ENCODE measurements around the gene RRP15. TPM values are rescaled to one million over a fixed set of nuclear protein-coding genes. Genes with fewer than 3 reads are reported as not detected.

The RRP15 gene
- total and polyA plus RNA-seq, 2 experiments from 2014 or later = 5.4 to 25.5 TPM

GRCh38 chr1:218350801-218351266 lies 65.7 kb downstream of the RRP15 start:
- in situ Hi-C loops (cut with MboI) = no loop called here
- H2AFZ ChIP-seq = 0 out of 2 replicates have a peak overlapping the region, but pooled peaks have one; percentile 30
- 39% methylated on average over 2 of the region's 2 CpGs for WGBS, 2 experiments (ENCODE audit: low coverage in 1 of 2, low lambda C conversion rate in 2 of 2, missing lambda C conversion rate in 2 of 2)
- no peaks in the 10 kb centered on the region for H3K9me2 ChIP-seq (ENCODE audit: insufficient read depth)
- H3K27me3 ChIP-seq (replicated peaks; ENCODE audit: insufficient read depth) = no peaks in the 10 kb centered on the region
- peak overlapping the region; percentile 67 for H3K4me2 ChIP-seq (ENCODE audit: unreplicated experiment)
- H3K79me2 ChIP-seq (ENCODE audit: insufficient read depth) = no peaks in the 10 kb centered on the region
- no peak overlapping the region for H3K9ac ChIP-seq
- H3K4me1 ChIP-seq (ENCODE audit: insufficient read depth) = peaks cover 16% of the 10 kb centered on the region
- H3K27ac ChIP-seq = peak overlapping the region; percentile 15
- no peaks in the 10 kb centered on the region for H3K36me3 ChIP-seq (ENCODE audit: low read depth)
- no peak for TF ChIP-seq EZH2phosphoT487 (IDR thresholded peaks at IDR 0.05; ENCODE audit: insufficient read depth, low read depth)
- no peak for TF ChIP-seq EZH2 (IDR thresholded peaks at IDR 0.05; ENCODE audit: insufficient read depth, poor library complexity, severe bottlenecking)
- peaks cover 39% of the 10 kb centered on the region for H3F3A ChIP-seq (ENCODE audit: insufficient read depth)
- no peaks in the 10 kb centered on the region for H4K20me1 ChIP-seq (ENCODE audit: insufficient read depth)
- DNase-seq = peak; percentile 66
- H3K4me3 ChIP-seq = peak overlapping the region; percentile 49
- no peaks in the 10 kb centered on the region for H3K9me3 ChIP-seq (ENCODE audit: low read depth)

GRCh38 chr1:218351391-218352074 lies 66.4 kb downstream of the RRP15 start:
- Histone ChIP-seq H3K4me2 (ENCODE audit: unreplicated experiment) (peak overlapping the region; percentile 67), H3K4me1 (ENCODE audit: insufficient read depth) (peaks cover 16% of the 10 kb centered on the region), H3K9ac (no peak overlapping the region), H2AFZ (0 out of 2 replicates have a peak overlapping the region, but pooled peaks have one; percentile 30), H3K27ac (peak overlapping the region; percentile 15), H3K4me3 (peak overlapping the region; percentile 49), H3K79me2 (ENCODE audit: insufficient read depth) (no peaks in the 10 kb centered on the region), H3F3A (ENCODE audit: insufficient read depth) (peaks cover 34% of the 10 kb centered on the region), H3K9me3 (ENCODE audit: low read depth) (no peaks in the 10 kb centered on the region), H3K9me2 (ENCODE audit: insufficient read depth) (no peaks in the 10 kb centered on the region), H4K20me1 (ENCODE audit: insufficient read depth) (no peaks in the 10 kb centered on the region), H3K27me3 (replicated peaks; ENCODE audit: insufficient read depth) (no peaks in the 10 kb centered on the region), H3K36me3 (ENCODE audit: low read depth) (no peaks in the 10 kb centered on the region)
- in situ Hi-C loops (cut with MboI) = no loop called here
- TF ChIP-seq EZH2phosphoT487 (IDR thresholded peaks at IDR 0.05; ENCODE audit: insufficient read depth, low read depth) (no peak), EZH2 (IDR thresholded peaks at IDR 0.05; ENCODE audit: insufficient read depth, poor library complexity, severe bottlenecking) (no peak)
- 43 to 49% methylated on average over 10 of the region's 10 CpGs for WGBS, 2 experiments (ENCODE audit: low coverage in 1 of 2, low lambda C conversion rate in 2 of 2, missing lambda C conversion rate in 2 of 2)
- DNase-seq = peak; percentile 50

GRCh38 chr1:218352075-218352438 lies 67.0 kb downstream of the RRP15 start:
- Histone ChIP-seq H3K9me3 (ENCODE audit: low read depth) (no peaks in the 10 kb centered on the region), H3K9ac (no peak overlapping the region), H3K27me3 (replicated peaks; ENCODE audit: insufficient read depth) (no peaks in the 10 kb centered on the region), H3K4me1 (ENCODE audit: insufficient read depth) (peaks cover 16% of the 10 kb centered on the region), H2AFZ (no peak overlapping the region), H3K27ac (no peak overlapping the region), H3K9me2 (ENCODE audit: insufficient read depth) (no peaks in the 10 kb centered on the region), H4K20me1 (ENCODE audit: insufficient read depth) (no peaks in the 10 kb centered on the region), H3K36me3 (ENCODE audit: low read depth) (no peaks in the 10 kb centered on the region), H3K79me2 (ENCODE audit: insufficient read depth) (no peaks in the 10 kb centered on the region), H3K4me3 (no peak overlapping the region), H3F3A (ENCODE audit: insufficient read depth) (peaks cover 31% of the 10 kb centered on the region), H3K4me2 (ENCODE audit: unreplicated experiment) (no peak overlapping the region)
- no peak for DNase-seq
- WGBS, 2 experiments (ENCODE audit: low coverage in 1 of 2, low lambda C conversion rate in 2 of 2, missing lambda C conversion rate in 2 of 2) = 95 to 97% methylated on average over 7 to 8 of the region's 8 CpGs
- in situ Hi-C loops (cut with MboI) = no loop called here
- TF ChIP-seq EZH2phosphoT487 (IDR thresholded peaks at IDR 0.05; ENCODE audit: insufficient read depth, low read depth) = no peak
- TF ChIP-seq EZH2 (IDR thresholded peaks at IDR 0.05; ENCODE audit: insufficient read depth, poor library complexity, severe bottlenecking) = no peak

DNA sequence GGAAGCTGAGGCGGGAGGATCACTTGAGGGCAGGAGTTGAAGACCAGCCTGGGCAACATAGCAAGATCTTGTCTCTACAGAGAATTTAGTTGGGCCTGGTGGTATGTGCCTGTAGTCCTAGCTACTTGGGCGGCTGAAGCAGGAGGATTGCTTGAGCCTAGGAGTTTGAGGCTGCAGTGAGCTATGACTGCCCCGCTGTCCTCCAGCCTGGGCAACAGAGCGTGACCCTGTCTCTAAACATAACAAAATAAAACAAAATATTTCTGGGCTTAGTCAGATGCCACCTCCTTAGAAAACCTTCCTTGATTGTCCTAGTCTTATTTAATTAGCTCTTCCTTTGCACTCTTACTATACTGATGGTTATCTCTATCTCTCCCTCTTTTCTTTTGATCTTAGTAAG lies 68.6 kb downstream of the RRP15 start:
- in situ Hi-C loops (cut with MboI) = no loop called here
- Histone ChIP-seq H3K27ac (no peak overlapping the region), H3K9ac (no peak overlapping the region), H3K79me2 (ENCODE audit: insufficient read depth) (no peaks in the 10 kb centered on the region), H3K4me2 (ENCODE audit: unreplicated experiment) (no peak overlapping the region), H4K20me1 (ENCODE audit: insufficient read depth) (no peaks in the 10 kb centered on the region), H3F3A (ENCODE audit: insufficient read depth) (peaks cover 16% of the 10 kb centered on the region), H3K36me3 (ENCODE audit: low read depth) (no peaks in the 10 kb centered on the region), H3K9me2 (ENCODE audit: insufficient read depth) (no peaks in the 10 kb centered on the region), H3K4me1 (ENCODE audit: insufficient read depth) (peaks cover 16% of the 10 kb centered on the region), H2AFZ (no peak overlapping the region), H3K4me3 (no peak overlapping the region), H3K27me3 (replicated peaks; ENCODE audit: insufficient read depth) (no peaks in the 10 kb centered on the region), H3K9me3 (ENCODE audit: low read depth) (no peaks in the 10 kb centered on the region)
- WGBS, 2 experiments (ENCODE audit: low coverage in 1 of 2, low lambda C conversion rate in 2 of 2, missing lambda C conversion rate in 2 of 2) = 97 to 98% methylated on average over 4 of the region's 4 CpGs
- DNase-seq = no peak
- TF ChIP-seq EZH2 (IDR thresholded peaks at IDR 0.05; ENCODE audit: insufficient read depth, poor library complexity, severe bottlenecking) (no peak), EZH2phosphoT487 (IDR thresholded peaks at IDR 0.05; ENCODE audit: insufficient read depth, low read depth) (no peak)

All from GM23248 (cell line).